ENCODE measurements around the gene SIRT5.

DNA sequence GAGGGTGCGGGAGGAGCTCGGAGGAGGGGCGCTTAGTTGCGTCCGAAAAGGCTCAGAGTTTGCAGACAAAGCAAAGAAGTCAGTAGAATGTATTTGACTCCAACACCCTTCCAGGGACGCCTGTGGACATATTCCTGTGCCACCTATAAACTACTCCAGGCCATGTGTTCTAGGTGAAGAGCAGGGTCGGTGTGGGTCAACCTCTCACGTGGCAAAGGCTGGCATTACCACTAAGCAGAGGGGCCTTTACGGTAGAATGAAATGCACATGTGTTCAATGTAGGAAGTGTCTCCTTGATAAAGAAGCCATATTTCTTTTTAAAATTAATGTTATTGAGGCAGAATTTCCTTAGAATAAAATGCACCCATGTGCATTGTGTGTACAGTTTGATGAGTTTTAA, 15.4 kb downstream of the SIRT5 start:
- no peak for TF ChIP-seq POLR2A (IDR thresholded peaks at IDR 0.05; ENCODE audit: low read length)
- no peak for TF ChIP-seq KDM1A (IDR thresholded peaks at IDR 0.05; ENCODE audit: low read depth)
- no peak for TF ChIP-seq POLR2AphosphoS2 (conservative IDR thresholded peaks at IDR 0.05; ENCODE audit: low read length)
- TF ChIP-seq, protein P1, sequence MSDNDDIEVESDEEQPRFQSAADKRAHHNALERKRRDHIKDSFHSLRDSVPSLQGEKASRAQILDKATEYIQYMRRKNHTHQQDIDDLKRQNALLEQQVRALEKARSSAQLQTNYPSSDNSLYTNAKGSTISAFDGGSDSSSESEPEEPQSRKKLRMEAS (IDR thresholded peaks at IDR 0.05) = no peak
- TF ChIP-seq, protein P2, sequence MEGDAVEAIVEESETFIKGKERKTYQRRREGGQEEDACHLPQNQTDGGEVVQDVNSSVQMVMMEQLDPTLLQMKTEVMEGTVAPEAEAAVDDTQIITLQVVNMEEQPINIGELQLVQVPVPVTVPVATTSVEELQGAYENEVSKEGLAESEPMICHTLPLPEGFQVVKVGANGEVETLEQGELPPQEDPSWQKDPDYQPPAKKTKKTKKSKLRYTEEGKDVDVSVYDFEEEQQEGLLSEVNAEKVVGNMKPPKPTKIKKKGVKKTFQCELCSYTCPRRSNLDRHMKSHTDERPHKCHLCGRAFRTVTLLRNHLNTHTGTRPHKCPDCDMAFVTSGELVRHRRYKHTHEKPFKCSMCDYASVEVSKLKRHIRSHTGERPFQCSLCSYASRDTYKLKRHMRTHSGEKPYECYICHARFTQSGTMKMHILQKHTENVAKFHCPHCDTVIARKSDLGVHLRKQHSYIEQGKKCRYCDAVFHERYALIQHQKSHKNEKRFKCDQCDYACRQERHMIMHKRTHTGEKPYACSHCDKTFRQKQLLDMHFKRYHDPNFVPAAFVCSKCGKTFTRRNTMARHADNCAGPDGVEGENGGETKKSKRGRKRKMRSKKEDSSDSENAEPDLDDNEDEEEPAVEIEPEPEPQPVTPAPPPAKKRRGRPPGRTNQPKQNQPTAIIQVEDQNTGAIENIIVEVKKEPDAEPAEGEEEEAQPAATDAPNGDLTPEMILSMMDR (IDR thresholded peaks at IDR 0.05) = no peak
- TF ChIP-seq EHF (CRISPR knock-in tag; IDR thresholded peaks at IDR 0.05) = no peak
- no peak for TF ChIP-seq CEBPB (IDR thresholded peaks at IDR 0.05)
- TF ChIP-seq CHD4 (IDR thresholded peaks at IDR 0.05; ENCODE audit: borderline replicate concordance) = no peak

Data from A549 (cell line).